Measurements from ENCODE around the gene IL22RA1. TPM values are rescaled to one million over a fixed set of nuclear protein-coding genes. Genes with fewer than 3 reads are reported as not detected.

The IL22RA1 gene
- total and polyA plus RNA-seq, 2 of the 8 experiments (the other 6 are each of a cell fraction or from before 2014, with no cell fraction given), result 0.17 to 0.32 TPM

DNA sequence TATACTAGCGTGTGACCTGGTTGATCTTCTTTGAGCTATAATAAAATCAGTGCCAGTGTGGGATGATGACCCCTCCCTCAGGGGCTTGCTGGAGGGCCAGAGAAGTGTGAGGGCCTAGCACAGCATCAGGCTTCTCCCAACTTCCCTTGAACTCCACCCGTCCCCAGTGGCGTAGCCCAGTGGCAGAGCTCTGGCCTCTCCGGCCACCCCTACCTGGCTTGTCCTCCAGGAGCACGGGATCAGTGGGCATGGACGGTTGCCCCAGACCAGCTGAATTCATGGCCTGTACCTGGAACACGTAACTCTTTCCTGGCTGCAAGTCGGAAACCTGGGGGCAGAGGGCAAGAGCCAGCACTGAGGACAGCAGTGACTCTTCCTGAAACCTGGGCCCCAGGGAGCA lies 67.0 kb downstream of the IL22RA1 start:
- no peak overlapping the region for H3K4ac ChIP-seq (replicated peaks; ENCODE audit: insufficient read length, low read depth, low read length)
- H3K27me3 ChIP-seq (replicated peaks in 1 of 4; ENCODE audit: control insufficient read depth in 3 of 4, extremely low read depth in 1 of 4, insufficient read depth in 3 of 4, low read length in 3 of 4), result no peaks in the 10 kb centered on the region; a peak in 1 of 7 replicates
- H2BK20ac ChIP-seq (ENCODE audit: low read length), result peak overlapping the region; percentile 6; the same call in 1 of the 2 replicates
- H3K4me2 ChIP-seq (ENCODE audit: insufficient read depth in 1 of 2, low read depth in 2 of 2, low read length in 2 of 2), result no peak overlapping the region
- H3K4me1 ChIP-seq (replicated peaks in 1 of 4; ENCODE audit: control insufficient read depth in 3 of 4, insufficient read depth in 4 of 4, low read length in 3 of 4), result peaks cover 0 to 5% (median under 1%) of the 10 kb centered on the region in 4 experiments; a peak in 4 of 7 replicates
- H3K9ac ChIP-seq (replicated peaks in 1 of 4; ENCODE audit: extremely low read depth in 1 of 4, low read depth in 3 of 4, low read length in 3 of 4), result no peak overlapping the region
- H2AK5ac ChIP-seq (ENCODE audit: low read depth, low read length), result no peak overlapping the region
- CTCF ChIA-PET (ENCODE audit: partially characterized antibody), result interaction anchor here (1.6 to 2.0 kb wide), 2 partner anchors 19 to 36 kb away, joined by 5 to 7 read pairs; partner anchors contain the start of gene MYOM3
- H4K5ac ChIP-seq (ENCODE audit: insufficient read length, low read depth, low read length), result no peak overlapping the region
- peak overlapping the region; percentile 59; the same call in 1 of the 2 replicates for H2AFZ ChIP-seq (ENCODE audit: low read length)
- no peak overlapping the region for H4K8ac ChIP-seq (ENCODE audit: extremely low read depth, insufficient read depth, low read length)
- H2BK15ac ChIP-seq (ENCODE audit: low read length), result no peak overlapping the region
- no peak overlapping the region for H2BK120ac ChIP-seq (replicated peaks; ENCODE audit: low read depth, low read length)
- H4K20me1 ChIP-seq (replicated peaks in 1 of 2; ENCODE audit: control insufficient read depth in 1 of 2, insufficient read depth in 2 of 2, low read length in 2 of 2), result no peaks in the 10 kb centered on the region
- no peak overlapping the region for H4K91ac ChIP-seq (replicated peaks; ENCODE audit: insufficient read length, low read length)
- H3K36me3 ChIP-seq (ENCODE audit: control insufficient read depth in 2 of 4, insufficient read depth in 4 of 4, low read length in 3 of 4), result no peaks in the 10 kb centered on the region
- no peak overlapping the region for H3K4me3 ChIP-seq (ENCODE audit: extremely low read depth in 1 of 4, insufficient read depth in 2 of 4, low read depth in 3 of 4, low read length in 4 of 4)
- no peak overlapping the region; the same call in 1 of the 2 replicates for H3K18ac ChIP-seq (ENCODE audit: extremely low read depth, low read length)
- no peaks in the 10 kb centered on the region for H3K9me3 ChIP-seq (ENCODE audit: insufficient read depth in 2 of 2, low read depth in 1 of 2, low read length in 1 of 2)
- no peak overlapping the region for H2BK5ac ChIP-seq (ENCODE audit: low read depth, low read length)
- FAIRE-seq (no peak), DNase-seq (ENCODE audit: low read depth in 1 of 2, low spot score in 2 of 2) (no peak)
- no peaks in the 10 kb centered on the region for H3K79me2 ChIP-seq (ENCODE audit: control insufficient read depth in 1 of 2, insufficient read depth in 2 of 2, low read length in 2 of 2)
- H3K56ac ChIP-seq (replicated peaks; ENCODE audit: insufficient read length, low read depth, low read length), result no peak overlapping the region
- H3K27ac ChIP-seq (ENCODE audit: low read depth, low read length), result no peak overlapping the region
- POLR2A ChIA-PET (ENCODE audit: partially characterized antibody), result interaction anchor here (1.7 kb wide), 1 partner anchor 12 kb away, joined by 3 read pairs; no protein-coding TSS in a partner anchor
- peak overlapping the region; percentile 60; the same call in 1 of the 2 replicates for H2BK12ac ChIP-seq (ENCODE audit: low read depth, low read length)
- no peak overlapping the region for H3K14ac ChIP-seq (ENCODE audit: insufficient read length)
- 96% methylated on average over 8 of the region's 8 CpGs; no CpG with 5 or more reads in 1 of the 2 experiments for WGBS, 2 experiments (ENCODE audit: extremely low coverage in 1 of 2, insufficient coverage in 1 of 2, insufficient read length in 1 of 2, insufficient replicate concordance in 2 of 2, low coverage in 1 of 2, low lambda C conversion rate in 2 of 2, missing lambda C conversion rate in 1 of 2)
- no peaks in the 10 kb centered on the region for H3K23me2 ChIP-seq (ENCODE audit: low read depth, low read length)
- no peak overlapping the region for H3K23ac ChIP-seq (ENCODE audit: insufficient read length)
- no peaks in the 10 kb centered on the region for H3K79me1 ChIP-seq (ENCODE audit: low read depth, low read length)
- no peak for TF ChIP-seq SUZ12 (IDR thresholded peaks at IDR 0.05; ENCODE audit: low read length)
- TF ChIP-seq KDM1A (IDR thresholded peaks at IDR 0.05; ENCODE audit: borderline replicate concordance, low read length), result no peak
- TF ChIP-seq TAF7 (optimal IDR thresholded peaks at IDR 0.05; ENCODE audit: borderline replicate concordance, low read depth, low read length), result no peak
- TF ChIP-seq BRCA1 (IDR thresholded peaks at IDR 0.05; ENCODE audit: low read depth, low read length), result no peak
- TF ChIP-seq JUND (IDR thresholded peaks at IDR 0.05; ENCODE audit: low read length), result no peak
- TF ChIP-seq CHD2 (IDR thresholded peaks at IDR 0.05; ENCODE audit: low read length), result no peak
- TF ChIP-seq, protein P1, sequence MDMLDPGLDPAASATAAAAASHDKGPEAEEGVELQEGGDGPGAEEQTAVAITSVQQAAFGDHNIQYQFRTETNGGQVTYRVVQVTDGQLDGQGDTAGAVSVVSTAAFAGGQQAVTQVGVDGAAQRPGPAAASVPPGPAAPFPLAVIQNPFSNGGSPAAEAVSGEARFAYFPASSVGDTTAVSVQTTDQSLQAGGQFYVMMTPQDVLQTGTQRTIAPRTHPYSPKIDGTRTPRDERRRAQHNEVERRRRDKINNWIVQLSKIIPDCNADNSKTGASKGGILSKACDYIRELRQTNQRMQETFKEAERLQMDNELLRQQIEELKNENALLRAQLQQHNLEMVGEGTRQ (IDR thresholded peaks at IDR 0.05; ENCODE audit: low read length), result no peak
- TF ChIP-seq RXRA (IDR thresholded peaks at IDR 0.05; ENCODE audit: insufficient read depth, low read depth, low read length), result no peak
- no peak for TF ChIP-seq EGR1 (IDR thresholded peaks at IDR 0.05; ENCODE audit: borderline replicate concordance, low read depth, low read length)
- no peak for TF ChIP-seq ASH2L (IDR thresholded peaks at IDR 0.05; ENCODE audit: low read length)
- TF ChIP-seq RBBP5 (IDR thresholded peaks at IDR 0.05; ENCODE audit: borderline replicate concordance, low read depth, low read length), result no peak
